KMS-11 (cell line): ENCODE measurements around the gene ZFAND3.

Experiments used
- H2AFZ ChIP-seq: fragments of 200-600 bp; sonication (generic); 2 replicates; pipeline ENCODE4 v1.6.1; 2016; ENCODE audit warnings: antibody characterized with exemption, mixed run types, low read depth
- H3K27ac ChIP-seq: fragments of 200-600 bp; sonication (generic); 2 replicates; pipeline ENCODE4 v1.6.1; 2016; ENCODE audit warnings: mild to moderate bottlenecking, mixed run types
- H3K27me3 ChIP-seq: fragments of 200-600 bp; sonication (generic); 2 replicates; pipeline ENCODE4 v1.6.1; 2017; ENCODE audit warnings: mild to moderate bottlenecking, low read depth, mixed run types, moderate library complexity; ENCODE audit not compliant: insufficient read depth
- H3K36me3 ChIP-seq: fragments of 200-600 bp; sonication (generic); 2 replicates; pipeline ENCODE4 v1.6.1; 2017; ENCODE audit warnings: mild to moderate bottlenecking, mixed run types; ENCODE audit not compliant: insufficient read depth
- H3K4me1 ChIP-seq: fragments of 200-600 bp; sonication (generic); 2 replicates; pipeline ENCODE4 v1.6.1; 2016; ENCODE audit warnings: mild to moderate bottlenecking, low read depth, mixed run types; ENCODE audit not compliant: poor library complexity, severe bottlenecking
- H3K4me2 ChIP-seq: fragments of 200-600 bp; sonication (generic); 2 replicates; pipeline ENCODE4 v1.7.0; 2016; ENCODE audit warnings: mild to moderate bottlenecking, mixed run types
- H3K4me3 ChIP-seq: fragments of 200-600 bp; sonication (generic); IDR thresholded peaks from 2 replicates; pipeline ENCODE4 v1.6.1; 2017; ENCODE audit warnings: low read depth, low read length, mixed read lengths; ENCODE audit not compliant: insufficient read depth
- H3K79me2 ChIP-seq: fragments of 200-600 bp; sonication (generic); 2 replicates; pipeline ENCODE4 v1.6.1; 2016; ENCODE audit warnings: low read depth, mixed run types; ENCODE audit not compliant: insufficient read depth
- H3K9ac ChIP-seq: fragments of 200-600 bp; sonication (generic); 2 replicates; pipeline ENCODE4 v1.6.1; 2016; ENCODE audit warnings: mild to moderate bottlenecking, mixed run types
- H4K20me1 ChIP-seq: fragments of 200-600 bp; sonication (generic); 2 replicates; pipeline ENCODE4 v1.6.1; 2016; ENCODE audit warnings: mild to moderate bottlenecking, mixed run types; ENCODE audit not compliant: insufficient read depth
- TF ChIP-seq, protein P1 (sequence below): fragments of 200-600 bp; sonication (generic); conservative IDR thresholded peaks from 2 replicates; pipeline ENCODE4 v1.6.1; 2017; ENCODE audit warnings: low read depth, mild to moderate bottlenecking, antibody characterized with exemption, low read length, moderate library complexity, mixed read lengths

ZFAND3 gene

DNA sequence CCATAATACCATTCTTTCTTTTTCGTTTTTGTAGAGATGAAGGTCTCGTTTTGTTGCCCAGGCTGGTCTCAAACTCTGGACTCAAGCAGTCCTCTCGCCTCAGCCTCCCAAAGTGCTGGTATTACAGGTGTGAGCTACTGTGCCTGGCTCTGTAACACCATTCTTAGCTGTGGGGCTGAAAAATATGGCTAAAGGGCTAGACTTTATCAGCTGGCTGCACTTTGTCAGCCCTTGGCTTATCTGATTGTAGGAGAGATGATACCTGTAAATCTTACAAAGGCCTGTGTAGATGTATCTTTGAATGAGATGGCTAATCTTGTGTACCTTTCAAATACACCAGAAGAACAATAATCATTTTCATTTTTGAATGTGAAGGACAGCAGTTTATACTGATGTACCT is 55.2 kb downstream of the ZFAND3 start:
- Histone ChIP-seq H3K27ac (no peak overlapping the region), H2AFZ (no peak overlapping the region), H3K4me3 (no peak overlapping the region), H3K4me1 (no peaks in the 10 kb centered on the region), H3K36me3 (no peaks in the 10 kb centered on the region), H3K27me3 (no peaks in the 10 kb centered on the region), H3K79me2 (peaks cover 39% of the 10 kb centered on the region; the same call in 1 of the 2 replicates), H4K20me1 (no peaks in the 10 kb centered on the region), H3K4me2 (no peak overlapping the region), H3K9ac (no peak overlapping the region)
- TF ChIP-seq, protein P1, sequence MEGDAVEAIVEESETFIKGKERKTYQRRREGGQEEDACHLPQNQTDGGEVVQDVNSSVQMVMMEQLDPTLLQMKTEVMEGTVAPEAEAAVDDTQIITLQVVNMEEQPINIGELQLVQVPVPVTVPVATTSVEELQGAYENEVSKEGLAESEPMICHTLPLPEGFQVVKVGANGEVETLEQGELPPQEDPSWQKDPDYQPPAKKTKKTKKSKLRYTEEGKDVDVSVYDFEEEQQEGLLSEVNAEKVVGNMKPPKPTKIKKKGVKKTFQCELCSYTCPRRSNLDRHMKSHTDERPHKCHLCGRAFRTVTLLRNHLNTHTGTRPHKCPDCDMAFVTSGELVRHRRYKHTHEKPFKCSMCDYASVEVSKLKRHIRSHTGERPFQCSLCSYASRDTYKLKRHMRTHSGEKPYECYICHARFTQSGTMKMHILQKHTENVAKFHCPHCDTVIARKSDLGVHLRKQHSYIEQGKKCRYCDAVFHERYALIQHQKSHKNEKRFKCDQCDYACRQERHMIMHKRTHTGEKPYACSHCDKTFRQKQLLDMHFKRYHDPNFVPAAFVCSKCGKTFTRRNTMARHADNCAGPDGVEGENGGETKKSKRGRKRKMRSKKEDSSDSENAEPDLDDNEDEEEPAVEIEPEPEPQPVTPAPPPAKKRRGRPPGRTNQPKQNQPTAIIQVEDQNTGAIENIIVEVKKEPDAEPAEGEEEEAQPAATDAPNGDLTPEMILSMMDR: no peak

DNA sequence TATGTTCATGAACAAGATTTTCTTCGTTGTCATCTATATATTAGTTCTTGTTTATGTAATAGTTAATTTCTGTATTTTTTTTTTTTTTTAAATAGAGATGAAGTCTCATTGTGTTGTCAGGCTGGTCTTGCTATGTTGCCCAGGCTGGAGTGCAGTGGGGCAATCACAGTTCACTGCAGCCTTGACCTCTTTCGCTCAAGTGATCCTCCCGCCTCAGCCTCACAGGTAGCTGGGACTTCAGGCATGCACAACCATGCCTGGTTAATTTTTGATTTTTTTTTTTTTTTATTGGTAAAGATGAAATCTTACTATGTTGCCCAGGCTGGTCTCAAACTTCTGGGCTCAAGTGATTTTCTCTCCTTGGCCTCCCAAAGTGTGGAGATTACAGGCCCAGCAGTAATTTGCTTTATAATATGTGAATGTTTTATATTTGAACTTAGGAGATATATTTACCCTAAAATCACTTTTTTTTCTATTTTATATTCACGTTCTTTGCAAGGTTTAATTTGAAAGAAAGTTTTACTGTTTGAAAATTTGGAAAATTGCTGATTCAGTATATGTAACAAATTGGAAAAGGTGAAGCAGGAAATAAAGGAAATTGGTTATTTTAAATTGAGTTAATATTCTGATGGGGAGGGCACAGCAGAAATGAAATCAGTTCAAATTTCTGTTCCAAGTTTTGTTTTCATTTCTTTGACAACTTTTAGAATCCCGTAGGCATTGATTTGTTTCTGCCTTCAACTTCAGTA is 56.2 kb downstream of the ZFAND3 start:
- Histone ChIP-seq H3K27ac (no peak overlapping the region), H2AFZ (no peak overlapping the region), H3K79me2 (peaks cover 31% of the 10 kb centered on the region; the same call in 1 of the 2 replicates), H3K36me3 (no peaks in the 10 kb centered on the region), H3K4me3 (no peak overlapping the region), H3K27me3 (no peaks in the 10 kb centered on the region), H3K4me1 (no peaks in the 10 kb centered on the region), H3K9ac (no peak overlapping the region), H3K4me2 (no peak overlapping the region), H4K20me1 (no peaks in the 10 kb centered on the region)
- TF ChIP-seq, protein P1: no peak

DNA sequence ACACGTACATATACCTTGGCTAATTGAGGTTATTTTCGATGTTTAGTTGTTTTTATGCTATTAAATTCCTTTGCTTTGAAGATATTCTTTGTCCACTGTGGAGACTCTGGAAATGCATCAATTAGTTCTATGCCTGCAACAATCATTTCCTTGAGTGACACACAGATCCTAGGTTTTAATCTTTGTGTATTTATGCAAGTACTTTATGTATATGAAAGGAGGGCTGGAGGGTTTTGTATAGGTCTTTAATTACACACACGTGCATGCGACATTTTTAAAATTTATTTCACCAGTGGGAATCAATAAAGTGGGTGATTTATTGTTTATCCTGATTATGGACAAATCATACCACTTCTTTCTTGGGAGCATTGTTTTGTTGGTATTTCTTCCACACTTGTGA is 57.3 kb downstream of the ZFAND3 start:
- Histone ChIP-seq H3K27me3 (no peaks in the 10 kb centered on the region), H3K36me3 (no peaks in the 10 kb centered on the region), H3K4me2 (no peak overlapping the region), H3K27ac (no peak overlapping the region), H3K79me2 (peaks cover 25% of the 10 kb centered on the region), H4K20me1 (no peaks in the 10 kb centered on the region), H3K4me1 (no peaks in the 10 kb centered on the region), H3K4me3 (no peak overlapping the region), H3K9ac (no peak overlapping the region), H2AFZ (no peak overlapping the region)
- TF ChIP-seq, protein P1: no peak

DNA sequence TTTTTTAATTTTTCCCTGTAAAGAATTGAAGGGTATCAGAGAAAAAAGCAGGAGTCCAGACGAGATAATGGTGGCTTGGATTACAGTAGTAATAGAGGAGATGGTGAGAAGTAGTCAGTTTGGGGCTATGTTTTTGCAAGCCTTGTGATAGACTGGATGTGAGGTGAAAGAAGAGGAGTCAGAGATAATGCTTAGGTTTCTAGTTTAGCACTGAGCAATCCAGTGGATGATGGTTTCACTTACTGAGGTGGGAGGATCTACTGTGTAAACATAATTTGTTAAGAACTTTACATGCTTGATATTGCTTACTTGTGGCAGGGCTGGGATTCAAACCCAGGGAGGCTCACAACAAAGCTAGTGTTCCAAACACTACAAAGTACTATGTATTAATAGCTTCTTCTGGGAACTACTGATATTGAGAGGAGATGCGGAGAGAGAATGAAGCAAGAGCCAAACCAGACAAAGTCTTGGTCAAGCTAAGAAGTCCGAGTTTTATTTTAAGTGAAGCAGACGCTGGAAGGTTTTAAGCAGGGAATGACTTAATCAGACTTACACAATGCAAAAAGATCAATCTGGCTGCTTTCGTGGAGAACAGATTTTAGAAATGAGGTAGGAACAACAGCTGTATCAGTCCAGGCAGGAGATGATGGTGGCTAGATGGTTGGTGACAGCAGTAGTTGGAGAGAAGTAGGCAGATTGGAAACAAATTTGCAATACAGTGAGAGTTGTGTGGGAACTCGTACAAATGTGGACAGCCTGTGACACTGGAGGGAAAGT is 58.0 kb downstream of the ZFAND3 start:
- Histone ChIP-seq H3K79me2 (peaks cover 31% of the 10 kb centered on the region), H3K4me1 (no peaks in the 10 kb centered on the region), H3K4me3 (no peak overlapping the region), H3K27me3 (no peaks in the 10 kb centered on the region), H3K36me3 (no peaks in the 10 kb centered on the region), H3K9ac (no peak overlapping the region), H2AFZ (no peak overlapping the region), H3K27ac (no peak overlapping the region), H3K4me2 (no peak overlapping the region), H4K20me1 (no peaks in the 10 kb centered on the region)
- TF ChIP-seq, protein P1: no peak
